NCI-H748 (cell line): ENCODE results near the gene RAB3C.

Experiments
- DNase-seq: peaks from one replicate; lab custom pipeline; 2025; ENCODE audit not compliant: unreplicated experiment; lab: John Stamatoyannopoulos, UW

The RAB3C gene

GRCh38 chr5:58770136-58770535, 187.3 kb downstream of the RAB3C start:
- no peak for DNase-seq

- no peak for DNase-seq
Observed at GRCh38 chr5:58771796-58772195, 188.9 kb downstream of the RAB3C start.

DNA sequence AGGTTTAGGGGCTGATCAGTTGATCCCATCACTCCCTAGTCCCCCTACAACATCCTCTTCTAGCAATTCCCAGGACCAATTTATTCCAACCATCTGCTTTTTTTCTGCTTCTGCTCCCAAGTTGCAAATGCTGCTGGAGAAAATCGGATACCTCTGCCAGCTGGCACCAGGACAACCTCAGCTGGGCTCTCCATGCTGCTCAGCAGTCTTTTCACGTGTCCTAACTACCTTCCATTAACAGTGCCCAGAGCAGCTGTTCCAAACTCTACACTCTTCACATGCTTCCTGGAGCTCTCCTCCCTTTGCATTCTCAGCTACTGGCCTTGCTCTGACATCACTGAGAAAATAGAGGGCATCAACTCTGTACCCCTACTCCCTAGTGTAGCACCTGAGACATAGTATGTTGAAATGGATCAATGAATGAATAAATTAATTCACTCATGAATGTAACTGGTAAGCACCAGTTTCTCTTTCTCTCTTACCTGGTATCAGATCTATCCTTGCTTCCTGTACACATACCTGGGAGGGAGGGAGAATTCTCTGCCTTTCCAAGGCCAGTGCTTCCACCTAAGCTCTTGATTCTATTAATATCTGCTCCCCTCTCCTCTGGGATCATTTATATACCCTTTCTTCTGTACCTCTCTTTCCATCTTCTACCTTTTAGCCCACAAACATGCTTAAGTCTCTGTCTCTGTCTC, 191.0 kb downstream of the RAB3C start:
- no peak for DNase-seq

GRCh38 chr5:58774937-58775336, 192.1 kb downstream of the RAB3C start:
- no peak for DNase-seq

GRCh38 chr5:58775701-58776262, 192.9 kb downstream of the RAB3C start:
- no peak for DNase-seq

- no peak for DNase-seq
Observed at GRCh38 chr5:58776559-58776958, 193.7 kb downstream of the RAB3C start.

GRCh38 chr5:58778888-58779287, 196.0 kb downstream of the RAB3C start:
- no peak for DNase-seq

DNA sequence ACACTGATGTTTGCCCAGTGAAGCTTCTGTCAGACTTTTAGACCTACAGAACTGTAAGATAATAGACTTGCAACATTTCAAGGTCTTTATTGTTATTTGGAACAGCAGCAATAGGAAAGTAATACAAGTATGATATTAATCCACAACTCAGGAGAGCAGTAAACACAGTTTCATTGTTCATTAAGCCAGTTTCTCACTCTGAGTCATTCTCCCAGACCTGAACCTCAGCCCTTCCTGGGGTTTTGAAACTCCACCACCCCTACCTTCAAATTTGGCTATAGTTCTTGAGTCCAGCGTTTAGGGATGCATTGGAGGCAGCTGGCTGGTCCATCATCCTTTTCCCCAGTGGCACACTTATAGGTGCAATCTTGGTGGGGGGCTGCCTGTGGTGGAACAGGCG, 203.2 kb downstream of the RAB3C start:
- DNase-seq, result no peak

GRCh38 chr5:58786711-58787303, 203.9 kb downstream of the RAB3C start:
- DNase-seq, result no peak

GRCh38 chr5:58787987-58788386, 205.1 kb downstream of the RAB3C start:
- DNase-seq, result peak; percentile 84

- DNase-seq, result no peak
Observed at GRCh38 chr5:58793888-58794657, 211.2 kb downstream of the RAB3C start.

DNA sequence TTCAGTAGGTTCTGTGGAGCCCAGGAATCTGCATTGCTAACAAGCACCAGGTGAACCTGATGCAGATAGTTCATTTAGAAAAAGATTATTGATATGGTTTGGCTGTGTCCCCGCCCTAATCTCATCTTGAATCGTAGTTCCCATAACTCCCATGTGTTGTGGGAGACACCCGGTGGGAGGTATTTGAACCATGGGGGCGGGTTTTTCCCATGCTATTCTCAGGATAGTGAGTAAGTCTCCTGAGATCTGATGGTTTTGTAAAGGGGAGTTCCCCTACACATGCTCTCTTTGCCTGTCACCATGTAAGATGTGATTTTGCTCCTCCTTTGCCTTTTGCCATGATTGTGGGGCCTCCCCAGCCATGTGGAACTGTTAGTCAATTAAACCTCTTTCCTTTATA, 212.0 kb downstream of the RAB3C start:
- no peak for DNase-seq

GRCh38 chr5:58795327-58795726, 212.5 kb downstream of the RAB3C start:
- no peak for DNase-seq

DNA sequence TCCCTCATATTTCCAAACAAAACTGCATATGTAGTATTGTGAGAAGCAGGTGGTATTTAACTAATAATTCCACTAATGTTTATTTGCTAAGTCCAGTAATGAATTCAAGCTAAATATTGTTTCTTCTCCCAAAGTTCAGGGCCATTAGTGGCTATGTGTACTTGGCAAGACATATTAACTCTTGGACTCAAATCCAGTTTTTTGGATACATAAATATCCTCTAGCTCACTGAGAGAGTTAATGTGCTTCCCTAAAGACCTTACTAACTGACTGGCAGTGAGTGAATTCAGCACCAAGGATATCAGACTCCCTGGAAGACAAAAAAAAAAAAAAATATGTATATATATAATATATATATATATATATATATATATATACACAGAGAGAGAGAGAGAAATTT, 214.1 kb downstream of the RAB3C start:
- no peak for DNase-seq

DNA sequence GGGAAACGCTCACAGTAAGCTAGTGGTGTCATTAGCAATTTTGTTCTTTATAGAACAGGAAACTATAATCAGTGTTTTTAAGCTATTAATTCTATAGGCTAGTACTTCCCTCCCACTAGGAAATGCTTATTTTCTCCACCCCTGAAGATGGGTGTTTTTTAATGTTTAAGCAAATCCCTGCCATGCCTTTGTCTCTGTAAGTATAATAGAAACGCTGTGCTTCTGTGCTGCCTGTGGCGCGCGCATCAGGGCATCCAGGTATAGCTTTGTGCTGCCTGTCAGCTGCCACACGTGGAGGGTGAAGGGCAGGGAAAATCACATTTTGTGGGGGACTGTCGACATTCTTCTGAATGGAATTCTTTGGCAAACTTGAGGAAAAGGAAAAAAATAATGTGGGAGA, 217.5 kb downstream of the RAB3C start:
- DNase-seq, result peak; percentile 76

DNA sequence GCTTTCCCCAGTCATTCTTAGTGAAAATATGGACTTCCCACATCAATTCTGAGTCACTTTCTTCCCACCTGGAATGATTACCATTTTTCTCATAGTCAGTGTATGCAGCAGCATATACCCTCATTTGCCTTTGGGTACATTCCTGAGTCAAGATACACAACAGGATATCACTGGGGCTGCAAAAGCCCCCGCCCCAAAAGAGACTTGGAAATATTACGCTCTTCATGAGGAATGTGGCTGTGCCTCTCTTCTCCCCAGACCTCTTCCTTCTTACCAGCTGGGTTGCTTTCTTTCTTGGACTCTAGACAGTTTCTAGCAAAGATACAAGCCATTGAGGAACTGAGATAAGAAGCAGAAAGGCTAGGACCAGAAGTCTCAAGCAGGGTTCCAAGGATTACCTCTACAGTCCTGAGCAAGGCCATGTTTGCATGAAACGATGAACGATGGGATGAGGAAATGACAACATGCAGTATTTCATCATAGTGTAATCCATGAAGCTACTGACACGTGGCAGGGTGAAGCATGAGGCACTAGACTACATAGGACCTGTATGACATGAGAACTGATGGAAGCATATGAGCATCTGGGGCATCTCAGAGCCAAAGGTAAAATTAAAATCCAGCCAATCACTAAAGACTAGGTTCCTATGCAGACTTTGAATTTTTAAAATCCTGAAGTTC, 218.1 kb downstream of the RAB3C start:
- no peak for DNase-seq

DNA sequence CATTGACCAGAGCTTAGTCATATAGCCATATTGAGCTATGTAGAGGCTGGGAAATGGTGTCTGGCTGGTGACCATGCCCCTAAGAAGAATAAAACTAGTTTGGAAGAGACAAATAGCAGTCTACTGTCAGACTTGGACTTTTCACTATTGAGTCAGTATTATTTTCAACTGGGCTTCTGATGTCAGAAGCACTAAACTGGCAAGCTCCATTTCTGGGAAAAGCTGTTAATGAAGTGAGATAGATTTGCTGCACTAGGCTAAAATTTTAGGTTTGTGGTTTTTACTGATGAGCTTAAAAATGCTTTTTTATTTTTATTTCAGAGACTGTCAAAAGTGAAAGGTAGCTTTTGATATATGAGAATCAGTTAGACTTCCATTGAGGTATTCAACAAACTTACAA, 220.2 kb downstream of the RAB3C start:
- DNase-seq, result no peak

DNA sequence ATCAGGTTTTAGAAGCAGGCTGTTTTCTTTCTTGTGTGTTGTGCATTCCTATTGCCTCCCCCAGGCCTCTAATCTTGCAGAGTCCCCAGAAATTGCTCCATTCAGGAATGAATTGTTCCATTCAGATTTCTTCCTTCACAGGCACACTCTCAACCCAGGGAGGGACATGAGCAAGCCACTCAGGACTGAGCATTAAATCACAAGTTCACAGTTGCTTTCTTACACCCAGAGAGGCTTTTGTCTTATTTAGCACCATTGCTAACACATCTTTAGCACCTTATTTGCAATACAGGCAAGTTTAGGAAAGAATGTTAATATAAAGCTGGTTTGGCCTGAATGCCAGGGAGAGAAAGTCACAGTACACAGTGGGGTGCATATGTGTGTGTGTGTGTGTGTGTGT, 221.4 kb downstream of the RAB3C start:
- no peak for DNase-seq

- no peak for DNase-seq
Observed at GRCh38 chr5:58810086-58810485, 227.2 kb downstream of the RAB3C start.

DNA sequence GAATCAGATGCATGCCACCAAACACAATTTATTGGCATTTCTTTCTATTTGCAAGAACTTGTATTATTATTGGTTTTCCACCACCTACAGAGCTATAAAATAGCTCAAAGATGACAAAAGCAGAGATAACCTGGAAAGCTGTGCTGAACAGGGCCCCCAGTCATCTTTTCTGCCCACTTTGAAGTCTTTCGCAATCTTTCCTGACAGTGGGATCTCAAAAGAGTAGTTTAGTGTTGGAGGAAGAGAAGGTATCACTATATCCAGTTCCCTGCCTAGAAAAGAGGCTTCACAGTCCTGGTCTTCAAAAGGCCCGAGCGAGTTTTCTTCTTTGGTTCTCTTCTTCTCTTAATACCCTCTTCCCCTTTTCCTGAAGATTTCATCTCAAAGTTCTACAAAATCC, 231.0 kb downstream of the RAB3C start:
- no peak for DNase-seq

DNA sequence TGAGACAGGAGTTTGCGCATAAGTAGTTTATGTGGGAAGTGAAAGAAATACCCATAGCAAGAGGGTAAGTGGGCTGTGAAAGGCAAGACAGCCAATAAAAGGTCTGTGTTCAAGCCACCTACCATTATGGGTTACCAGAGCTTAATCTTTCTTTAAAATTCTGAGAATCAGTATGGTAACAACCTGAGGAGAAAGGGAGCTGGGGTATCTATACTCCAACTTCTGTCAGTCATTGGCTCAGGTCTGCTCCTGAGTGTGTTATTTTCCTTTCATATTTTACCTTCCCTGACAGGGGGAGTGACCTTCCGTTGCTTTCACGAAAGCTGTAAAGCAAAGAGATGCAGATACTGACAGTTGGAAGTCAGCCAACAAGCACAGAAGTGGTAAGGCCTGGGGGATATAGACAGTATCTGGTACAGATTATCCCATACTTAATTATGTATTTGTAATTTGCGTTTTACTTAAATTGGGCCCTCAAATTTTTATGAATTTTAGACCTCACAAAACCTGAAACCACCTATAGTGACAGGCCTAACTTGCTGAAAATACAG, 233.4 kb downstream of the RAB3C start:
- no peak for DNase-seq
